ENCODE measurements around the gene DDB1. TPM values are rescaled to one million over a fixed set of nuclear protein-coding genes. Genes with fewer than 3 reads are reported as not detected.

Gene DDB1
- total and polyA plus RNA-seq, 2 of the 13 experiments (the other 11 are each of a cell fraction or from before 2014, with no cell fraction given) = 217 to 266 TPM

DNA sequence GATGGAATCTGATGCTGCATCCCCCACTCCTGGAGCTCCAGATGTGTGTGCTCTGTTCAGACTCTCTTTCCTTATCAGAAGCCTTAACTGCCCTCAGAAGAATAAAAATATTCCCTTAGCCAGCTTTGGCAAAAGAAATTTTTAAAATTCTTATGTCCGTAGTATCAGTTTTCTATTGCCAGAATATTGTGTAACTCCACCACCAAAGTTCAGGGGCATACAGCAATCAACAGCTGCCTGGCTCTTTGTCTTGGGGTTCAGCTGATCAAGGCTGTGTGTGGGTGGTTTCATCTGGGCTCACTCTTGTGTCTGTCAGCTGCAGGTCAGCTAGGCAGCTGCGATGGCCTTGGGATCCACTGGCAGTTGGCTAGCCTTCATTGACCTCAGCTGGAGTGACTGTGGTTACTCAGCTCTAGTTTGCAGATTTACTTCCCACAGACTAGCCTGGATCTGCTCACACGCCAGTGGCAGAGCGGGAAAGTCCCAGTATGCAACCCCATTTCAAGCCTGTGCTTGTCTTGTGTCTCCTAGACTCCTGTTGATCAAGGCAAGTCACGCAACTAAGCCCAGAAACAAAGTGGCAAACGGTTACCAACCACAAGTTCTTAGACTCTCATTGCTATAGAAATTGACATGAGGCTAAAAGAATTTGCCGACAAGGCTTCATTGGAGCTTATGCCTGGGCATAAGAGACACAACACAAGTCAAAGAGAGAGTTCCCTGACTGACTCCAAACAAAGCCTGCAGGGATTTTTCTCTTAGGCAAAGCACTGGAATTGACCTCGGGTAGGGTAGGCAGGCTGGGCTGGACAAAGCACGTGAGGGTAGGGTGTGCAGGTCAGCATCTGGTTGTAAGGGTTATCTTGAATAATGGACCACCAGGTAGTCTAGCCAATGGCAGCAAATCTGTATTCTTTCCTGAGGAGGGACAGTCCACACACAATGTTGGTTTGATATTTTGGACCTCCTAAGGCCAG, 36.8 kb upstream of the DDB1 start (continued):
- TF ChIP-seq, protein P1, sequence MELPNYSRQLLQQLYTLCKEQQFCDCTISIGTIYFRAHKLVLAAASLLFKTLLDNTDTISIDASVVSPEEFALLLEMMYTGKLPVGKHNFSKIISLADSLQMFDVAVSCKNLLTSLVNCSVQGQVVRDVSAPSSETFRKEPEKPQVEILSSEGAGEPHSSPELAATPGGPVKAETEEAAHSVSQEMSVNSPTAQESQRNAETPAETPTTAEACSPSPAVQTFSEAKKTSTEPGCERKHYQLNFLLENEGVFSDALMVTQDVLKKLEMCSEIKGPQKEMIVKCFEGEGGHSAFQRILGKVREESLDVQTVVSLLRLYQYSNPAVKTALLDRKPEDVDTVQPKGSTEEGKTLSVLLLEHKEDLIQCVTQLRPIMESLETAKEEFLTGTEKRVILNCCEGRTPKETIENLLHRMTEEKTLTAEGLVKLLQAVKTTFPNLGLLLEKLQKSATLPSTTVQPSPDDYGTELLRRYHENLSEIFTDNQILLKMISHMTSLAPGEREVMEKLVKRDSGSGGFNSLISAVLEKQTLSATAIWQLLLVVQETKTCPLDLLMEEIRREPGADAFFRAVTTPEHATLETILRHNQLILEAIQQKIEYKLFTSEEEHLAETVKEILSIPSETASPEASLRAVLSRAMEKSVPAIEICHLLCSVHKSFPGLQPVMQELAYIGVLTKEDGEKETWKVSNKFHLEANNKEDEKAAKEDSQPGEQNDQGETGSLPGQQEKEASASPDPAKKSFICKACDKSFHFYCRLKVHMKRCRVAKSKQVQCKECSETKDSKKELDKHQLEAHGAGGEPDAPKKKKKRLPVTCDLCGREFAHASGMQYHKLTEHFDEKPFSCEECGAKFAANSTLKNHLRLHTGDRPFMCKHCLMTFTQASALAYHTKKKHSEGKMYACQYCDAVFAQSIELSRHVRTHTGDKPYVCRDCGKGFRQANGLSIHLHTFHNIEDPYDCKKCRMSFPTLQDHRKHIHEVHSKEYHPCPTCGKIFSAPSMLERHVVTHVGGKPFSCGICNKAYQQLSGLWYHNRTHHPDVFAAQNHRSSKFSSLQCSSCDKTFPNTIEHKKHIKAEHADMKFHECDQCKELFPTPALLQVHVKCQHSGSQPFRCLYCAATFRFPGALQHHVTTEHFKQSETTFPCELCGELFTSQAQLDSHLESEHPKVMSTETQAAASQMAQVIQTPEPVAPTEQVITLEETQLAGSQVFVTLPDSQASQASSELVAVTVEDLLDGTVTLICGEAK (IDR thresholded peaks at IDR 0.05) = no peak
- TF ChIP-seq, protein P1 (CRISPR knock-in tag; IDR thresholded peaks at IDR 0.05) = peak; percentile 41; the same call in 1 of the 2 replicates
- TF ChIP-seq RCOR2 (CRISPR knock-in tag; IDR thresholded peaks at IDR 0.05) (no peak), MXI1 (IDR thresholded peaks at IDR 0.05; ENCODE audit: borderline replicate concordance, low read depth, low read length) (peak; percentile 75; the same call in 1 of the 3 replicates), EP300 (IDR thresholded peaks at IDR 0.05; ENCODE audit: low read depth in 2 of 2, low read length in 2 of 2) (peak; percentile 74 to 83), EP300 (CRISPR knock-in tag; IDR thresholded peaks at IDR 0.05; ENCODE audit: borderline replicate concordance) (no peak), KLF11 (CRISPR knock-in tag; IDR thresholded peaks at IDR 0.05) (no peak), HMG20A (CRISPR knock-in tag; IDR thresholded peaks at IDR 0.05; ENCODE audit: borderline replicate concordance) (peak; percentile 65; the same call in 1 of the 2 replicates), ZNF7 (CRISPR knock-in tag; IDR thresholded peaks at IDR 0.05) (no peak)
- TF ChIP-seq, protein P2, sequence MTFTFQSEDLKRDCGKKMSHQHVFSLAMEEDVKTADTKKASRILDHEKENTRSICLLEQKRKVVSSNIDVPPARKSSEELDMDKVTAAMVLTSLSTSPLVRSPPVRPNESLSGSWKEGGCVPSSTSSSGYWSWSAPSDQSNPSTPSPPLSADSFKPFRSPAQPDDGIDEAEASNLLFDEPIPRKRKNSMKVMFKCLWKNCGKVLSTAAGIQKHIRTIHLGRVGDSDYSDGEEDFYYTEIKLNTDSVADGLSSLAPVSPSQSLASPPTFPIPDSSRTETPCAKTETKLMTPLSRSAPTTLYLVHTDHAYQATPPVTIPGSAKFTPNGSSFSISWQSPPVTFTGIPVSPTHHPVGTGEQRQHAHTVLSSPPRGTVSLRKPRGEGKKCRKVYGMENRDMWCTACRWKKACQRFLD (CRISPR knock-in tag; IDR thresholded peaks at IDR 0.05; ENCODE audit: borderline replicate concordance) = 0 out of 2 replicates have a peak, but pooled peaks have one; percentile 41
- TF ChIP-seq, protein P3, sequence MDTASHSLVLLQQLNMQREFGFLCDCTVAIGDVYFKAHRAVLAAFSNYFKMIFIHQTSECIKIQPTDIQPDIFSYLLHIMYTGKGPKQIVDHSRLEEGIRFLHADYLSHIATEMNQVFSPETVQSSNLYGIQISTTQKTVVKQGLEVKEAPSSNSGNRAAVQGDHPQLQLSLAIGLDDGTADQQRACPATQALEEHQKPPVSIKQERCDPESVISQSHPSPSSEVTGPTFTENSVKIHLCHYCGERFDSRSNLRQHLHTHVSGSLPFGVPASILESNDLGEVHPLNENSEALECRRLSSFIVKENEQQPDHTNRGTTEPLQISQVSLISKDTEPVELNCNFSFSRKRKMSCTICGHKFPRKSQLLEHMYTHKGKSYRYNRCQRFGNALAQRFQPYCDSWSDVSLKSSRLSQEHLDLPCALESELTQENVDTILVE (CRISPR knock-in tag; IDR thresholded peaks at IDR 0.05) = no peak
- TF ChIP-seq, protein P4, sequence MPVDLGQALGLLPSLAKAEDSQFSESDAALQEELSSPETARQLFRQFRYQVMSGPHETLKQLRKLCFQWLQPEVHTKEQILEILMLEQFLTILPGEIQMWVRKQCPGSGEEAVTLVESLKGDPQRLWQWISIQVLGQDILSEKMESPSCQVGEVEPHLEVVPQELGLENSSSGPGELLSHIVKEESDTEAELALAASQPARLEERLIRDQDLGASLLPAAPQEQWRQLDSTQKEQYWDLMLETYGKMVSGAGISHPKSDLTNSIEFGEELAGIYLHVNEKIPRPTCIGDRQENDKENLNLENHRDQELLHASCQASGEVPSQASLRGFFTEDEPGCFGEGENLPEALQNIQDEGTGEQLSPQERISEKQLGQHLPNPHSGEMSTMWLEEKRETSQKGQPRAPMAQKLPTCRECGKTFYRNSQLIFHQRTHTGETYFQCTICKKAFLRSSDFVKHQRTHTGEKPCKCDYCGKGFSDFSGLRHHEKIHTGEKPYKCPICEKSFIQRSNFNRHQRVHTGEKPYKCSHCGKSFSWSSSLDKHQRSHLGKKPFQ (CRISPR knock-in tag; IDR thresholded peaks at IDR 0.05; ENCODE audit: insufficient replicate concordance) = peak; percentile 71
- TF ChIP-seq, protein P5, sequence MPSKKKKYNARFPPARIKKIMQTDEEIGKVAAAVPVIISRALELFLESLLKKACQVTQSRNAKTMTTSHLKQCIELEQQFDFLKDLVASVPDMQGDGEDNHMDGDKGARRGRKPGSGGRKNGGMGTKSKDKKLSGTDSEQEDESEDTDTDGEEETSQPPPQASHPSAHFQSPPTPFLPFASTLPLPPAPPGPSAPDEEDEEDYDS (CRISPR knock-in tag; IDR thresholded peaks at IDR 0.05) = peak; percentile 22; the same call in 1 of the 2 replicates
